HepG2 (cell line): ENCODE results near the gene VPS4A. TPM values are rescaled to one million over a fixed set of nuclear protein-coding genes. Genes with fewer than 3 reads are reported as not detected.
A peak's percentile ranks its signal among the peaks of the same experiment; 100 is the strongest.

Experiments
- ATAC-seq: fragments of 200-7000 bp; cut with Tn5 transposase; 3 replicates; pipeline ENCODE4 v1.9.1; 2020; ENCODE audit warnings: mild to moderate bottlenecking, moderate library complexity
- BruUV-seq: library from RNA; stranded (reverse); fragments of 400-500 nt; replicated peaks from 2 replicates; lab custom pipeline; 2021; lab: Mats Ljungman, UMichigan
- CTCF ChIA-PET: fragments of 300-600 bp; formaldehyde crosslinking; extraction: SDS; loops from one replicate; lab custom pipeline; 2021; ENCODE audit warnings: low total read pairs, inconsistent platforms, low intra/inter-chr PET ratio; lab: Yijun Ruan, JAX
- POLR2A ChIA-PET: fragments of 350-600 bp; sonication (Branson Sonifier 250); formaldehyde crosslinking; loops from one replicate; lab custom pipeline; 2020; ENCODE audit warnings: antibody characterized with exemption, inconsistent platforms; lab: Yijun Ruan, JAX
- DNase-seq: peaks from one replicate; pipeline ENCODE4 v3.0.0-alpha.2; 2015; ENCODE audit warnings: low spot score
- FAIRE-seq: peaks from 3 replicates; lab custom pipeline; 2011; peaks lifted over from hg19 to GRCh38; lab: Jason Lieb, UNC
- H2AFZ ChIP-seq: one replicate; pipeline ENCODE4 v1.6.1; 2011; ENCODE audit warnings: low read length, inconsistent platforms
- H3K27ac ChIP-seq: fragments of 300-600 bp; 3 replicates; pipeline ENCODE4 v1.8.0; 2011; ENCODE audit warnings: mixed run types, mild to moderate bottlenecking, mixed read lengths, low read length, inconsistent platforms; ENCODE audit not compliant: insufficient read depth; ENCODE audit errors: extremely low read length
- H3K27me3 ChIP-seq, 2 experiments: fragments of 200-600 bp in 1 of 2; 2 replicates in 1 of 2; 3 replicates in 1 of 2; pipeline versions ENCODE4 v1.6.0 to v1.8.0; 2011; ENCODE audit warnings: low read length in 2 of 2, mild to moderate bottlenecking in 2 of 2, moderate library complexity in 2 of 2, inconsistent platforms in 1 of 2; ENCODE audit not compliant: insufficient read depth in 2 of 2, control insufficient read depth in 1 of 2
- H3K36me3 ChIP-seq, 2 experiments: fragments of 200-600 bp in 1 of 2; replicated peaks in 1 of 2; 2 replicates in 1 of 2; 3 replicates in 1 of 2; pipeline versions ENCODE4 v1.5.1 to v1.8.0; 2011; ENCODE audit warnings: low read length in 2 of 2, inconsistent platforms in 1 of 2; ENCODE audit not compliant: insufficient read depth in 2 of 2, control insufficient read depth in 1 of 2
- H3K4me1 ChIP-seq: 2 replicates; pipeline ENCODE4 v1.5.1; 2012; ENCODE audit warnings: low read length, inconsistent platforms; ENCODE audit not compliant: insufficient read depth
- H3K4me2 ChIP-seq: 2 replicates; pipeline ENCODE4 v1.6.0; 2011; ENCODE audit warnings: low read depth, low read length, inconsistent platforms
- H3K4me3 ChIP-seq, 3 experiments: fragments of 200-600 bp in 1 of 3; sonication (generic), shearing (Covaris generic) in 1 of 3; replicated peaks in 1 of 3; 2 replicates each; pipeline ENCODE4 v1.5.1; 2011 to 2016; ENCODE audit warnings: low read length in 3 of 3, inconsistent platforms in 2 of 3, low read depth in 2 of 3, mild to moderate bottlenecking in 2 of 3, control low read depth in 1 of 3, mixed read lengths in 1 of 3; ENCODE audit not compliant: insufficient read depth in 1 of 3
- H3K79me2 ChIP-seq: one replicate; pipeline ENCODE4 v1.6.1; 2011; ENCODE audit warnings: low read length, inconsistent platforms; ENCODE audit not compliant: insufficient read depth
- H3K9ac ChIP-seq: 2 replicates; pipeline ENCODE4 v1.6.0; 2011; ENCODE audit warnings: mild to moderate bottlenecking, low read depth, low read length, inconsistent platforms; ENCODE audit not compliant: insufficient read depth
- H3K9me3 ChIP-seq: 2 replicates; pipeline ENCODE4 v1.5.1; 2012; ENCODE audit warnings: mild to moderate bottlenecking, low read length
- H4K20me1 ChIP-seq: 2 replicates; pipeline ENCODE4 v1.6.0; 2011; ENCODE audit warnings: inconsistent platforms, mild to moderate bottlenecking, low read length, moderate library complexity; ENCODE audit not compliant: insufficient read depth
- CREM ChIP-seq, 2 experiments: sonication (generic) in 1 of 2; formaldehyde crosslinking in 1 of 2; IDR thresholded peaks; 2 replicates each; pipeline versions ENCODE4 v1.4.0 to v1.6.1; 2016 to 2020; ENCODE audit warnings: antibody characterized with exemption in 1 of 2, mild to moderate bottlenecking in 1 of 2, missing genetic modification reagents in 1 of 2
- ETV6 ChIP-seq: sonication (generic); formaldehyde crosslinking; conservative IDR thresholded peaks from 2 replicates; pipeline ENCODE4 v1.4.0; 2020; ENCODE audit warnings: missing genetic modification reagents
- HMG20B ChIP-seq: conservative IDR thresholded peaks from 2 replicates; pipeline ENCODE4 v1.6.1; 2016; ENCODE audit warnings: missing genetic modification reagents, missing compliant biosample characterization
- HNF1A ChIP-seq, 2 experiments: sonication (generic) in 1 of 2; formaldehyde crosslinking in 1 of 2; IDR thresholded peaks; 2 replicates each; pipeline versions ENCODE4 v1.4.0 to v1.6.1; 2016 to 2020; ENCODE audit warnings: borderline replicate concordance in 1 of 2, low read depth in 1 of 2, mild to moderate bottlenecking in 1 of 2, missing genetic modification reagents in 1 of 2
- KAT7 ChIP-seq: IDR thresholded peaks from 2 replicates; pipeline ENCODE4 v1.6.1; 2018; ENCODE audit warnings: borderline replicate concordance, missing compliant biosample characterization
- SIN3A ChIP-seq: IDR thresholded peaks from 2 replicates; pipeline ENCODE4 v1.6.1; 2011; ENCODE audit warnings: low read depth, mild to moderate bottlenecking, control low read depth, low read length, borderline replicate concordance
- ZBTB7A ChIP-seq: sonication (generic); formaldehyde crosslinking; IDR thresholded peaks from 2 replicates; pipeline ENCODE4 v1.8.0; 2022; ENCODE audit warnings: mild to moderate bottlenecking, missing genetic modification reagents
- ZNF232 ChIP-seq: sonication (generic); formaldehyde crosslinking; IDR thresholded peaks from 2 replicates; pipeline ENCODE4 v1.4.0; 2020; ENCODE audit warnings: missing genetic modification reagents, borderline replicate concordance
- ZNF441 ChIP-seq: sonication (generic); formaldehyde crosslinking; IDR thresholded peaks from 2 replicates; pipeline ENCODE4 v1.7.0; 2021; ENCODE audit warnings: missing genetic modification reagents, borderline replicate concordance
- ZNF570 ChIP-seq: sonication (generic); formaldehyde crosslinking; IDR thresholded peaks from 2 replicates; pipeline ENCODE4 v1.4.0; 2020; ENCODE audit warnings: mild to moderate bottlenecking, missing genetic modification reagents, borderline replicate concordance
- ZNF574 ChIP-seq: sonication (generic); formaldehyde crosslinking; IDR thresholded peaks from 2 replicates; pipeline ENCODE4 v1.4.0; 2020; ENCODE audit warnings: missing genetic modification reagents
- ZNF713 ChIP-seq: sonication (generic); formaldehyde crosslinking; IDR thresholded peaks from 2 replicates; pipeline ENCODE4 v1.4.0; 2020; ENCODE audit warnings: mild to moderate bottlenecking, missing genetic modification reagents
- ZNF747 ChIP-seq: sonication (generic); formaldehyde crosslinking; IDR thresholded peaks from 2 replicates; pipeline ENCODE4 v1.8.1; 2023; ENCODE audit warnings: missing genetic modification reagents, mild to moderate bottlenecking, borderline replicate concordance
- ZNF879 ChIP-seq: sonication (generic); formaldehyde crosslinking; IDR thresholded peaks from 2 replicates; pipeline ENCODE4 v1.8.1; 2023; ENCODE audit warnings: missing genetic modification reagents
- ZZZ3 ChIP-seq: sonication (generic); formaldehyde crosslinking; IDR thresholded peaks from 2 replicates; pipeline ENCODE4 v1.4.0; 2020; ENCODE audit warnings: missing genetic modification reagents, mild to moderate bottlenecking, borderline replicate concordance
- WGBS: methylation state at CpG from one replicate; pipeline ENCODE4 v1.1.6; 2017; ENCODE audit warnings: low lambda C conversion rate; 5-methylcytosine and 5-hydroxymethylcytosine counted together
- in situ Hi-C: cut with HindIII; loops from 2 replicates; pipeline ENCODE4 v1.10.0; 2017; ENCODE audit warnings: low pct_unique_long_range_greater_than_20kb; ENCODE audit not compliant: extremely low pct_ligation_motif_present
- intact Hi-C: fragments of 100-400 bp; cut with micrococcal nuclease; formaldehyde crosslinking; loops from one replicate; pipeline ENCODE4 v1.10.0; 2022; ENCODE audit not compliant: unreplicated experiment
- polyA plus RNA-seq, 8 experiments: library from polyadenylated mRNA; depleted of rRNA in 3 of 8; stranded (reverse) in 7 of 8; unstranded in 1 of 8; fragments of >200 nt; fragmentation: Illumina TruSeq in 4 of 8; extraction: Trizol in 4 of 8; gene quantifications; 2 replicates each; pipeline versions ENCODE4 v1.2.1 to v1.2.3, GENCODE V29; 2011 to 2016; ENCODE audit warnings: low read depth in 4 of 8, missing spikeins in 1 of 8, mixed read lengths in 1 of 8; ENCODE audit not compliant: insufficient read depth in 1 of 8
- total RNA-seq, 5 experiments: library from RNA; depleted of rRNA; stranded (reverse); fragments of >200 nt; fragmentation: Illumina TruSeq; extraction: Trizol; gene quantifications; 2 replicates each; pipeline ENCODE4 v1.2.3, GENCODE V29; 2016; ENCODE audit warnings: low read depth in 1 of 5

The VPS4A gene
- total and polyA plus RNA-seq, 2 of the 13 experiments (the other 11 are each of a cell fraction or from before 2014, with no cell fraction given): 13.2 to 27.9 TPM

GRCh38 chr16:69340095-69340644 is 29.0 kb downstream of the VPS4A start:
- no peaks in the 10 kb centered on the region for H3K9me3 ChIP-seq
- WGBS: under 1% methylated on average over 13 of the region's 16 CpGs
- no peaks in the 10 kb centered on the region; a peak in 1 of 5 replicates for H3K27me3 ChIP-seq
- TSS peak; percentile 78 for BruUV-seq
- POLR2A ChIA-PET: interaction anchor here (1.0 to 6.0 kb wide), 6 partner anchors 11 to 414 kb away, joined by 3 to 52 read pairs (median 4); partner anchors contain the start of genes NOB1, PDF, TMED6 and VPS4A
- ATAC-seq (peak; percentile 45), DNase-seq (no peak), FAIRE-seq (no peak)
- H3K4me3 ChIP-seq: peak overlapping the region; percentile 79 to 94 (median 86)
- intact Hi-C loops (no loop called here), in situ Hi-C loops (no loop called here)
- no peak overlapping the region for H2AFZ ChIP-seq
- peak overlapping the region; percentile 86 for H3K27ac ChIP-seq
- H3K4me1 ChIP-seq: peaks cover 39% of the 10 kb centered on the region
- no peaks in the 10 kb centered on the region for H4K20me1 ChIP-seq
- H3K36me3 ChIP-seq: peaks cover 12 to 38% of the 10 kb centered on the region in 2 experiments
- CTCF ChIA-PET: interaction anchor here (0.8 to 1.6 kb wide), 3 partner anchors 10 to 28 kb away, joined by 3 to 10 read pairs (median 4); partner anchors contain the start of genes PDF and VPS4A
- peak overlapping the region; percentile 91 for H3K9ac ChIP-seq
- H3K79me2 ChIP-seq: peaks cover 46% of the 10 kb centered on the region
- H3K4me2 ChIP-seq: peak overlapping the region; percentile 98
- TF ChIP-seq ZNF879 (0 out of 2 replicates have a peak, but pooled peaks have one; percentile 51), ZNF747 (CRISPR knock-in tag) (no peak), HMG20B (no peak), ZNF570 (CRISPR knock-in tag) (no peak), ZNF574 (CRISPR knock-in tag) (no peak), HNF1A (IDR thresholded peaks at IDR 0.05; ENCODE audit: low read depth) (no peak), HNF1A (CRISPR knock-in tag; IDR thresholded peaks at IDR 0.05; ENCODE audit: borderline replicate concordance) (no peak), ZNF441 (no peak), KAT7 (CRISPR knock-in tag) (no peak), ZNF713 (CRISPR knock-in tag) (no peak), ETV6 (CRISPR knock-in tag) (no peak), SIN3A (0 out of 2 replicates have a peak, but pooled peaks have one; percentile 15), ZNF232 (CRISPR knock-in tag) (no peak), ZBTB7A (CRISPR knock-in tag) (0 out of 2 replicates have a peak, but pooled peaks have one; percentile 38), ZZZ3 (CRISPR knock-in tag) (no peak), CREM (IDR thresholded peaks at IDR 0.05) (no peak), CREM (CRISPR knock-in tag; IDR thresholded peaks at IDR 0.05) (no peak)
